Rectal smooth muscle tissue (tissue), 1 donor: Measurements from ENCODE around the gene RNF10.

ENCODE experiments used
- H3K27ac ChIP-seq: one replicate; pipeline ENCODE4 v1.7.0; 2013; ENCODE audit warnings: low read depth, low read length, inconsistent platforms
- H3K27me3 ChIP-seq: one replicate; pipeline ENCODE4 v1.7.0; 2013; ENCODE audit warnings: low read length; ENCODE audit not compliant: control insufficient read depth, insufficient read depth
- H3K36me3 ChIP-seq: one replicate; pipeline ENCODE4 v1.7.0; 2013; ENCODE audit warnings: low read length; ENCODE audit not compliant: control insufficient read depth, insufficient read depth
- H3K4me1 ChIP-seq: one replicate; pipeline ENCODE4 v1.7.0; 2013; ENCODE audit warnings: low read length; ENCODE audit not compliant: control insufficient read depth, insufficient read depth
- H3K4me3 ChIP-seq: one replicate; pipeline ENCODE4 v1.7.0; 2013; ENCODE audit warnings: low read length
- H3K9ac ChIP-seq: one replicate; pipeline ENCODE4 v1.7.0; 2013; ENCODE audit warnings: low read length

The RNF10 gene

GRCh38 chr12:120534703-120535655 lies 823 bp downstream of the RNF10 start:
- peak overlapping the region; percentile 96 for H3K4me3 ChIP-seq
- peaks cover 41% of the 10 kb centered on the region for H3K4me1 ChIP-seq
- H3K27ac ChIP-seq, result peak overlapping the region; percentile 88
- H3K9ac ChIP-seq, result peak overlapping the region; percentile 84
- peaks cover 3% of the 10 kb centered on the region for H3K36me3 ChIP-seq
- no peaks in the 10 kb centered on the region for H3K27me3 ChIP-seq

GRCh38 chr12:120536064-120536791 lies 2.1 kb downstream of the RNF10 start:
- H3K27ac ChIP-seq, result peak overlapping the region; percentile 88
- peak overlapping the region; percentile 96 for H3K4me3 ChIP-seq
- H3K4me1 ChIP-seq, result peaks cover 41% of the 10 kb centered on the region
- no peaks in the 10 kb centered on the region for H3K27me3 ChIP-seq
- no peak overlapping the region for H3K9ac ChIP-seq
- H3K36me3 ChIP-seq, result peaks cover 3% of the 10 kb centered on the region

GRCh38 chr12:120537856-120538220 lies 3.7 kb downstream of the RNF10 start:
- peaks cover 41% of the 10 kb centered on the region for H3K4me1 ChIP-seq
- peak overlapping the region; percentile 45 for H3K4me3 ChIP-seq
- no peaks in the 10 kb centered on the region for H3K27me3 ChIP-seq
- peak overlapping the region; percentile 59 for H3K27ac ChIP-seq
- peaks cover 3% of the 10 kb centered on the region for H3K36me3 ChIP-seq
- H3K9ac ChIP-seq, result no peak overlapping the region

GRCh38 chr12:120538281-120539156 lies 4.4 kb downstream of the RNF10 start:
- Histone ChIP-seq H3K27ac (peak overlapping the region; percentile 59), H3K36me3 (peaks cover 3% of the 10 kb centered on the region), H3K4me1 (peaks cover 41% of the 10 kb centered on the region), H3K27me3 (no peaks in the 10 kb centered on the region), H3K4me3 (peak overlapping the region; percentile 30), H3K9ac (no peak overlapping the region)

- Histone ChIP-seq H3K27ac (peak overlapping the region; percentile 59), H3K4me3 (peak overlapping the region; percentile 30), H3K4me1 (peaks cover 41% of the 10 kb centered on the region), H3K27me3 (no peaks in the 10 kb centered on the region), H3K36me3 (peaks cover 3% of the 10 kb centered on the region), H3K9ac (no peak overlapping the region)
These were observed 5.1 kb downstream of the RNF10 start for GRCh38 chr12:120539303-120539702.

- Histone ChIP-seq H3K9ac (no peak overlapping the region), H3K36me3 (peaks cover 3% of the 10 kb centered on the region), H3K27ac (no peak overlapping the region), H3K27me3 (no peaks in the 10 kb centered on the region), H3K4me3 (no peak overlapping the region), H3K4me1 (peaks cover 41% of the 10 kb centered on the region)
These were observed 6.3 kb downstream of the RNF10 start for GRCh38 chr12:120540445-120540844.

- Histone ChIP-seq H3K4me1 (peaks cover 25% of the 10 kb centered on the region), H3K27me3 (no peaks in the 10 kb centered on the region), H3K4me3 (no peak overlapping the region), H3K27ac (no peak overlapping the region), H3K9ac (no peak overlapping the region), H3K36me3 (peaks cover 9% of the 10 kb centered on the region)
These were observed 8.0 kb downstream of the RNF10 start for GRCh38 chr12:120542166-120542565.

GRCh38 chr12:120544691-120545090 lies 10.5 kb downstream of the RNF10 start:
- Histone ChIP-seq H3K36me3 (peaks cover 24% of the 10 kb centered on the region), H3K27me3 (no peaks in the 10 kb centered on the region), H3K4me3 (no peak overlapping the region)

GRCh38 chr12:120546050-120546386 lies 11.9 kb downstream of the RNF10 start:
- Histone ChIP-seq H3K9ac (no peak overlapping the region), H3K4me3 (no peak overlapping the region), H3K36me3 (peaks cover 27% of the 10 kb centered on the region), H3K27me3 (no peaks in the 10 kb centered on the region), H3K4me1 (peaks cover 2% of the 10 kb centered on the region), H3K27ac (no peak overlapping the region)

More at GRCh38 chr12:120544691-120545090, 10.5 kb downstream of the RNF10 start:
- no peak overlapping the region for H3K9ac ChIP-seq
- H3K4me1 ChIP-seq, result peaks cover 1% of the 10 kb centered on the region
- no peak overlapping the region for H3K27ac ChIP-seq

GRCh38 chr12:120554678-120555077 lies 20.5 kb downstream of the RNF10 start:
- no peaks in the 10 kb centered on the region for H3K27me3 ChIP-seq
- peaks cover 25% of the 10 kb centered on the region for H3K36me3 ChIP-seq
- H3K9ac ChIP-seq, result no peak overlapping the region
- peaks cover 2% of the 10 kb centered on the region for H3K4me1 ChIP-seq
- no peak overlapping the region for H3K27ac ChIP-seq
- H3K4me3 ChIP-seq, result no peak overlapping the region

GRCh38 chr12:120557589-120557988 lies 23.4 kb downstream of the RNF10 start:
- Histone ChIP-seq H3K36me3 (peaks cover 35% of the 10 kb centered on the region), H3K27ac (no peak overlapping the region), H3K4me3 (no peak overlapping the region)

GRCh38 chr12:120562906-120563305 lies 28.8 kb downstream of the RNF10 start:
- no peak overlapping the region for H3K4me3 ChIP-seq
- H3K36me3 ChIP-seq, result peaks cover 56% of the 10 kb centered on the region
- H3K27me3 ChIP-seq, result no peaks in the 10 kb centered on the region
- peaks cover 13% of the 10 kb centered on the region for H3K4me1 ChIP-seq
- no peak overlapping the region for H3K9ac ChIP-seq
- peak overlapping the region; percentile 86 for H3K27ac ChIP-seq

More at GRCh38 chr12:120557589-120557988, 23.4 kb downstream of the RNF10 start:
- Histone ChIP-seq H3K9ac (no peak overlapping the region), H3K27me3 (no peaks in the 10 kb centered on the region), H3K4me1 (peaks cover 1% of the 10 kb centered on the region)
